ENCODE measurements around the gene TMEM132A.

Gene TMEM132A

DNA sequence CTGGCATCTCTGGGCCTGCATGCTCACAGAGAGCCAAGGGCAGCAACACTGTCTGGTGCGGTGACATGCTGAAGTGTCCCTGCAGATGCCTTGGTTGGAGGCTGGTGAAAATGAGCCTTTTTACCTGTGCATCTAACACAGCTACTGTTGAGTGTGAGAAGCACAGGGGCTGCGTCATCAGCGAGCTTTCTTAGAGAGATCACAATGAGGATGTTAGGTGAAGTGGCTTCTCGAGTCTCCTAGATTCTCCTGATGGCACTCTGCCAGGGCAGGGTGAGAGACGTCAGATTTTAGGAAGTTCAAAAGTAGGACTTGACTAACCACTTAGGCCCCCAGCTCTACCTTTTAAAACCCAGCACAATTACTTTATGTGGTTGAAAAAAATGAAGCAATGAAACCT, 31.3 kb downstream of the TMEM132A start:
- Histone ChIP-seq H3K23ac (ENCODE audit: low read length) (no peak overlapping the region), H3K9ac (ENCODE audit: low read length) (no peak overlapping the region), H4K12ac (ENCODE audit: low read depth, low read length) (no peak overlapping the region), H3K4me1 (ENCODE audit: control insufficient read depth in 1 of 2, insufficient read depth in 2 of 2, low read length in 2 of 2) (peaks cover 8 to 22% of the 10 kb centered on the region in 2 experiments), H3K27me3 (ENCODE audit: insufficient read depth, low read length) (peaks cover 12% of the 10 kb centered on the region), H2BK120ac (ENCODE audit: insufficient read depth, low read length, poor library complexity) (no peak overlapping the region), H4K91ac (ENCODE audit: low read depth, low read length) (no peak overlapping the region), H3K79me2 (ENCODE audit: control insufficient read depth, insufficient read depth, low read length, poor library complexity) (no peaks in the 10 kb centered on the region), H3K36me3 (ENCODE audit: control insufficient read depth in 1 of 2, insufficient read depth in 2 of 2, low read length in 2 of 2) (no peaks in the 10 kb centered on the region), H4K8ac (ENCODE audit: low read depth, low read length) (no peak overlapping the region), H3K79me1 (ENCODE audit: low read length) (peaks cover 6% of the 10 kb centered on the region), H2BK5ac (ENCODE audit: low read depth, low read length, poor library complexity) (no peak overlapping the region), H2AK5ac (ENCODE audit: low read length) (no peak overlapping the region), H3K4me3 (ENCODE audit: low read depth, low read length) (no peak overlapping the region), H3K9me3 (ENCODE audit: insufficient read depth, low read depth, low read length) (peaks cover 3% of the 10 kb centered on the region), H3K4ac (ENCODE audit: low read depth, low read length) (no peak overlapping the region), H3K14ac (ENCODE audit: low read length) (no peak overlapping the region), H2AFZ (ENCODE audit: insufficient read depth, low read length, poor library complexity) (no peak overlapping the region), H3K27ac (ENCODE audit: low read depth, low read length) (no peak overlapping the region), H2BK12ac (ENCODE audit: low read length) (no peak overlapping the region), H3K4me2 (ENCODE audit: low read length) (no peak overlapping the region), H3K18ac (ENCODE audit: low read length) (no peak overlapping the region)
- no peak for DNase-seq
- no CpG with 5 or more reads among the region's 5 CpGs for WGBS (ENCODE audit: extremely low coverage, insufficient coverage, insufficient read length)

DNA sequence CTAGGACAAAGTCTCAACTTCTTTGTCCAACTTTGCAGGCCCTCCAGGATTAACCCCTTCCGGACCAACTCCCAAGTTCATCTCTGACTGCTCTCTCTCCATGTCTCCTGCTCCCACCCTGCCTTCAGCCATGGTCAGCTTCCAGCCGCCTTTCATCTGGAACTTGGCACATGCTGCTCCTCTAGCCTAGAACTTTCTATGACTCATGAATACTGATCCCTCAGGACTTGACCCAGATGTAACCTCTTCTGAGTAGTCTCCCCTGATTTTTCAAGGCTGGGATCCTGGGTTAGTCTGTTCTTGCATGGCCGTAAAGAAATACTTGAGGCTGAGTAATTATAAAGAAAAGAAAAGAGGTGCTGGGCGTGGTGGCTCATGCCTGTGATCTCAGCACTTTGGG, 32.9 kb downstream of the TMEM132A start:
- Histone ChIP-seq H3K9ac (ENCODE audit: low read length) (no peak overlapping the region), H2BK5ac (ENCODE audit: low read depth, low read length, poor library complexity) (no peak overlapping the region), H3K4me1 (ENCODE audit: control insufficient read depth in 1 of 2, insufficient read depth in 2 of 2, low read length in 2 of 2) (peaks cover 0 to 15% of the 10 kb centered on the region in 2 experiments), H3K79me1 (ENCODE audit: low read length) (peaks cover 3% of the 10 kb centered on the region), H3K36me3 (ENCODE audit: control insufficient read depth in 1 of 2, insufficient read depth in 2 of 2, low read length in 2 of 2) (no peaks in the 10 kb centered on the region), H3K23ac (ENCODE audit: low read length) (no peak overlapping the region), H4K91ac (ENCODE audit: low read depth, low read length) (no peak overlapping the region), H3K9me3 (ENCODE audit: insufficient read depth, low read depth, low read length) (no peaks in the 10 kb centered on the region), H4K12ac (ENCODE audit: low read depth, low read length) (no peak overlapping the region), H3K79me2 (ENCODE audit: control insufficient read depth, insufficient read depth, low read length, poor library complexity) (no peaks in the 10 kb centered on the region), H3K18ac (ENCODE audit: low read length) (no peak overlapping the region), H2AK5ac (ENCODE audit: low read length) (no peak overlapping the region), H3K27ac (ENCODE audit: low read depth, low read length) (no peak overlapping the region), H2BK12ac (ENCODE audit: low read length) (no peak overlapping the region), H2BK120ac (ENCODE audit: insufficient read depth, low read length, poor library complexity) (no peak overlapping the region), H2AFZ (ENCODE audit: insufficient read depth, low read length, poor library complexity) (no peak overlapping the region), H4K8ac (ENCODE audit: low read depth, low read length) (no peak overlapping the region), H3K27me3 (ENCODE audit: insufficient read depth, low read length) (no peaks in the 10 kb centered on the region), H3K14ac (ENCODE audit: low read length) (no peak overlapping the region), H3K4me3 (ENCODE audit: low read depth, low read length) (no peak overlapping the region), H3K4me2 (ENCODE audit: low read length) (no peak overlapping the region), H3K4ac (ENCODE audit: low read depth, low read length) (no peak overlapping the region)
- WGBS (ENCODE audit: extremely low coverage, insufficient coverage, insufficient read length): no CpG with 5 or more reads among the region's 4 CpGs
- DNase-seq: no peak

DNA sequence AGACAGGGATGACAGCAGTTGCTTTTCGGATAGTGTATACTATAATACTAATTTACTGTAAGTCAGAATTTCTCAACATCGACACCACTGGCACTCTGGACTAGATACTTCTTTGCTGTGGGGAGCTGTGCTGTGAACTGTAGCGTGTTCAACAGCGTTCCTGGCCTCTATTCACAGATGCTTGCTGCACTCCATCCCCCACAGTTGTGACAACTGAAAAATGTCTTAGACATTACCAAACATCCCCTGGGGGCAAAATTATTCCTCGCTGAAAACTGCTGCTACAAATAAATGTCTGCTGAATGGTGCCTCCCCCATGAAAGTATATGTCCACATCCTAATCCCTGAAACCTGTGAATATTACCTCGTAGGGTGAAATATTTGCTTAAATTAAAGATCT, 35.2 kb downstream of the TMEM132A start:
- H3K14ac ChIP-seq (ENCODE audit: low read length): no peak overlapping the region
- no peak overlapping the region for H2AK5ac ChIP-seq (ENCODE audit: low read length)
- H2BK5ac ChIP-seq (ENCODE audit: low read depth, low read length, poor library complexity): no peak overlapping the region
- H3K27ac ChIP-seq (ENCODE audit: low read depth, low read length): peak overlapping the region; percentile 59
- no peak overlapping the region for H2BK12ac ChIP-seq (ENCODE audit: low read length)
- DNase-seq: peak; percentile 95 to 100
- H3K27me3 ChIP-seq (ENCODE audit: insufficient read depth, low read length): no peaks in the 10 kb centered on the region
- peak overlapping the region; percentile 14 for H3K4me2 ChIP-seq (ENCODE audit: low read length)
- no peak overlapping the region for H3K4me3 ChIP-seq (ENCODE audit: low read depth, low read length)
- no peak overlapping the region for H4K91ac ChIP-seq (ENCODE audit: low read depth, low read length)
- no peak overlapping the region for H4K12ac ChIP-seq (ENCODE audit: low read depth, low read length)
- peaks cover 0 to 12% of the 10 kb centered on the region in 2 experiments for H3K4me1 ChIP-seq (ENCODE audit: control insufficient read depth in 1 of 2, insufficient read depth in 2 of 2, low read length in 2 of 2)
- no peak overlapping the region for H2BK120ac ChIP-seq (ENCODE audit: insufficient read depth, low read length, poor library complexity)
- H3K36me3 ChIP-seq (ENCODE audit: control insufficient read depth in 1 of 2, insufficient read depth in 2 of 2, low read length in 2 of 2): no peaks in the 10 kb centered on the region
- no peak overlapping the region for H3K9ac ChIP-seq (ENCODE audit: low read length)
- no peak overlapping the region for H2AFZ ChIP-seq (ENCODE audit: insufficient read depth, low read length, poor library complexity)
- H3K79me2 ChIP-seq (ENCODE audit: control insufficient read depth, insufficient read depth, low read length, poor library complexity): no peaks in the 10 kb centered on the region
- H3K4ac ChIP-seq (ENCODE audit: low read depth, low read length): no peak overlapping the region
- no peak overlapping the region for H3K18ac ChIP-seq (ENCODE audit: low read length)
- H3K79me1 ChIP-seq (ENCODE audit: low read length): peaks cover 3% of the 10 kb centered on the region
- no peak overlapping the region for H3K23ac ChIP-seq (ENCODE audit: low read length)
- no peak overlapping the region for H4K8ac ChIP-seq (ENCODE audit: low read depth, low read length)
- WGBS (ENCODE audit: extremely low coverage, insufficient coverage, insufficient read length): no CpG with 5 or more reads among the region's 6 CpGs
- no peaks in the 10 kb centered on the region for H3K9me3 ChIP-seq (ENCODE audit: insufficient read depth, low read depth, low read length)

DNA sequence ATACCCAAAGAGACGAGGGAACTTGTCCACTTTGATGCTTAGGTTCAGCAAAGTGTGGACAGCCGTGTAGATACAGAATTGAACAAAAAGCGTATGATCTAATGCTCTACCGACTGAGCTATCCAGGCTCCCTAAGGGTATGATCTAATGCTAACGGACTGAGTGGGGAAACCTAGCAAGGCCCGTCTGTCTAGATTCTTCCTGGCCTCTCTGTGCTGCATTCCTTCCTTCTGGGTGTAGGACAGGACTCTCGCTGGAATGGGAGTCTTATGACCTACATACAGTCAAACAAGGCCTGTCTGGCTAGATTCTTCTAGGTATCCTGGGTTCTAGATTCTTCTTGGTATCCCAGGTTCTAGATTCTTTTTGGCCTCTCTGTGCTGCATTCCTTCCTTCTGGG, 36.1 kb downstream of the TMEM132A start:
- Histone ChIP-seq H3K9ac (ENCODE audit: low read length) (no peak overlapping the region), H2BK5ac (ENCODE audit: low read depth, low read length, poor library complexity) (peak overlapping the region; percentile 36), H3K23ac (ENCODE audit: low read length) (no peak overlapping the region), H3K4me1 (ENCODE audit: control insufficient read depth in 1 of 2, insufficient read depth in 2 of 2, low read length in 2 of 2) (peaks cover 0 to 12% of the 10 kb centered on the region in 2 experiments), H3K4me3 (ENCODE audit: low read depth, low read length) (no peak overlapping the region), H3K79me1 (ENCODE audit: low read length) (peaks cover 3% of the 10 kb centered on the region), H2AK5ac (ENCODE audit: low read length) (no peak overlapping the region), H4K8ac (ENCODE audit: low read depth, low read length) (no peak overlapping the region), H4K12ac (ENCODE audit: low read depth, low read length) (no peak overlapping the region), H4K91ac (ENCODE audit: low read depth, low read length) (no peak overlapping the region), H3K27me3 (ENCODE audit: insufficient read depth, low read length) (no peaks in the 10 kb centered on the region), H2BK12ac (ENCODE audit: low read length) (no peak overlapping the region), H3K18ac (ENCODE audit: low read length) (no peak overlapping the region), H3K27ac (ENCODE audit: low read depth, low read length) (peak overlapping the region; percentile 68), H2BK120ac (ENCODE audit: insufficient read depth, low read length, poor library complexity) (peak overlapping the region; percentile 84), H3K36me3 (ENCODE audit: control insufficient read depth in 1 of 2, insufficient read depth in 2 of 2, low read length in 2 of 2) (no peaks in the 10 kb centered on the region), H3K4ac (ENCODE audit: low read depth, low read length) (no peak overlapping the region), H3K79me2 (ENCODE audit: control insufficient read depth, insufficient read depth, low read length, poor library complexity) (no peaks in the 10 kb centered on the region), H3K9me3 (ENCODE audit: insufficient read depth, low read depth, low read length) (no peaks in the 10 kb centered on the region), H3K4me2 (ENCODE audit: low read length) (no peak overlapping the region), H2AFZ (ENCODE audit: insufficient read depth, low read length, poor library complexity) (no peak overlapping the region), H3K14ac (ENCODE audit: low read length) (no peak overlapping the region)
- DNase-seq: peak; percentile 96 to 98
- WGBS (ENCODE audit: extremely low coverage, insufficient coverage, insufficient read length): no CpG with 5 or more reads among the region's 7 CpGs

All from trophoblast cell (in vitro differentiated cells and primary cell).